Effector CD4-positive, alpha-beta T cell (primary cell): Measurements from ENCODE around the gene IL36G. TPM values are rescaled to one million over a fixed set of nuclear protein-coding genes. Genes with fewer than 3 reads are reported as not detected.
A peak's percentile ranks its signal among the peaks of the same experiment; 100 is the strongest.
"Not testable (repeated sequence)": the region's sequence is repeated elsewhere in the genome, so short reads cannot be mapped to it uniquely, and the experiment has no call there.

Experiments
- DNase-seq: peaks from one replicate; pipeline ENCODE4 v3.0.0-alpha.2; 2020
- total RNA-seq: gene quantifications from one replicate; lab custom pipeline; 2026; lab: John Stamatoyannopoulos, UW

The IL36G gene
- not detected for total RNA-seq

- DNase-seq: no peak
These were observed at the start of gene IL36G for GRCh38 chr2:112977559-112978056. IL36G (plus strand) TSS chr2:112978006; CDS start chr2:112978639, 633 bp downstream.

- DNase-seq: no peak
These were observed 44.5 kb upstream of the IL36G start for GRCh38 chr2:112933261-112933660.

DNA sequence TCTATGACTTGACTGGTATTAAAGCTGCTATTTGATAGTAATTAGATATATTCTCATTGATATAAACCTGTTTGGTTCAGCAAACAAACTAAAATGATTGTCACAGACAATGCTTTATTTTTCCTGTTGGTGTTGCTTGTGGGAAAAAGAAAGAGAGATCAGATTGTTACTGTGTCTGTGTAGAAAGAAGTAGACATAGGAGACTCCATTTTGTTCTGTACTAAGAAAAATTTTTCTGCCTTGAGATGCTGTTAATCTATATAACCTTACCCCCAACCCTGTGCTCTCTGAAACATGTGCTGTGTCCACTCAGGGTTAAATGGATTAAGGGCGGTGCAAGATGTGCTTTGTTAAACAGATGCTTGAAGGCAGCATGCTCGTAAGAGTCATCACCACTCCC, 43.7 kb upstream of the IL36G start:
- DNase-seq: not testable (repeated sequence)

- DNase-seq: no peak
These were observed 40.9 kb upstream of the IL36G start for GRCh38 chr2:112936927-112937232.

- no peak for DNase-seq
These were observed 38.9 kb upstream of the IL36G start for GRCh38 chr2:112938904-112939303.

DNA sequence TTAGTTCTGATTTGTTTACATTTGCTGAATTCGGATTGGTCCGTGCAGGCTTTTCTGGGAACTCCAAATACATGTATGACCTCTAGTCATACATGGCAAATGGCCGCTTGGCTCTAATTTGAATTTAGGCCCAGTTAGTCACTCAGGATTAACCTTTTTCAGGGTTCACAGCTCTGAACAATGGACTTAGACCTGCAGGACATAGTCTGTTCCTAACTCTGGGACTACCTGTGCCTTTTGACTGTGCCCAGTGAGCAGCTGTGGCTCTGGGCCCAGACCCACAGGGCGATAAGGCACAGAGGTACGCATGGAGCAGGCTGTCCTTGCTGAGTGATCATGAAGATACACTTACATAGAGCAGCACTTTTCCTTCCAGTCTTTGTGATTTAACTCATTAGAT, 38.4 kb upstream of the IL36G start:
- no peak for DNase-seq

- no peak for DNase-seq
These were observed 36.8 kb upstream of the IL36G start for GRCh38 chr2:112940859-112941625.

GRCh38 chr2:112941753-112942653, 35.8 kb upstream of the IL36G start:
- DNase-seq: peak; percentile 34

DNA sequence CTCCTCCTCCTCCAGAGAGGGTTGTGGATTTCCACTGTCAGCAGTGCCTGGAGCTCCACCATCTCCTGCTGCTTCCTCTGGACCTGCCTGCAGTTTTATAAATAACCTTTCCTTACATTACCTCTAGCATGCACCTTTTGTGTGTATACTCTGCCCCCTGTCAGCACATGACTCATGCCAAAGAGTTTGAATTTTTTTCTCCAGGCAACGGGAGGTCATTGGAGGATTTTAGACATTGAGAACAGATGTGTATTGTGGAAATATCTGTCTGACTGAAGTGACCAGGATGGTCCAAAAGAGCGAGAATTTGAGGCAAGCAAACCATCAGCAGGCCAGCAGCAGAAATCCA, 35.2 kb upstream of the IL36G start:
- no peak for DNase-seq

- DNase-seq: no peak
These were observed 32.8 kb upstream of the IL36G start for GRCh38 chr2:112944971-112945370.

DNA sequence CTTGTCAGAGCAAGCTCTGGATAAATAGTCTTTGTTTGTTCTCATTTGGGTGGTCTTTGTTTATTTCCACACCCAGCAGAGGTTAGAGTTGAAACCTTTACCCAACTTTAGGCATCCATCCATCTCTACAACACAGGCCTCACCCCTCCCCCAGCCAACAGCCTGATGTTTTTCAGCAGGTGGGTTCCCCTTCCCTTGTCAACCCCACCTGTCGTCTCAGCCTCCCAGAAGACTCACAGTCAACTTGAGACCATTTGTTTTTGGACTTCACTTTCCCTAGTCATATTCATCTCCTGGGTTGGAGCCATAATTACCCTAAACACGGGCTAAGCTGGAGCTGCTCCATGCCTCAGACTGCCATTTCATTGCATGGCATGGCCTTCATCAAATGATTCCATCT, 31.7 kb upstream of the IL36G start:
- no peak for DNase-seq

GRCh38 chr2:112947374-112947773, 30.4 kb upstream of the IL36G start:
- no peak for DNase-seq

DNA sequence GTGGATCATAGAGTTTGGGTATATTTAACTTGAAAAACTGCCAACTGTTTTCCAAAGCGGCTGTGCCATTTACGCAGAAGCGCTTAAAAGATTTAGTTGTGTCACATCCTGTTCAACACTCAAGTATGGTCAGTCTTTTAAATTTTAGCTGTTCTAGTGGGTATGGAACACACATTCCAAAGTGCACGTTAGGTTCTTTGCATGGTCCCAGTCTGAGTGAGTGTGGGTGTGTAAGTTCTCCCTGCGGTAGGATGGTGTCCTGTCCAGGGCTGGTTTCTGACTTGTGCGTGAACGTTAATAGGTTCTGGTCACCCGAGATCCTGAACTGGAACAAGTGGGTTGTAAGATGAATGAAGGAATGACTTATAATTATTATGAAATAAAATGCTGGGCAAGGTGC, 28.4 kb upstream of the IL36G start:
- DNase-seq: no peak

DNA sequence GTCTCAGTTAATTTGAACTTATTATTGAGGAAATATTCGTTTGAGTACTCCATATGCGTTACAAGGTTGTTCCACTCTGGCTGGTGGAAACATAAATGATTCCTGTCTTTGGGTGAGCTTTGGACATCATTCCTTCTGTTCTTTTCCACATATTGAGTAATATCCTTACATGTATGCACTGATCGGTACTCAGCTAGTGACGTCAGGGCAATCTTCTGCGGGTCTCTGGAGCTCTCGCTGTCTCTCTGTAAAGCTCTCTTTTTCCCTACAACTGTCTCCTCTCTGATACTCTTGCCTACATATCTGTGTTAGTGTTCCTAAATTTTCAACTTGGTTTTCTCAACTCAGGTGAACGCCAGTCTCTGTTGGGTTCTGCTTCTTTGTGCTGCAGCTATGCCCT, 23.4 kb upstream of the IL36G start:
- no peak for DNase-seq

- no peak for DNase-seq
These were observed 20.3 kb upstream of the IL36G start for GRCh38 chr2:112957511-112957910.

GRCh38 chr2:112958428-112959108, 19.2 kb upstream of the IL36G start:
- DNase-seq: peak; percentile 12

GRCh38 chr2:112959109-112959812, 18.5 kb upstream of the IL36G start:
- DNase-seq: no peak

DNA sequence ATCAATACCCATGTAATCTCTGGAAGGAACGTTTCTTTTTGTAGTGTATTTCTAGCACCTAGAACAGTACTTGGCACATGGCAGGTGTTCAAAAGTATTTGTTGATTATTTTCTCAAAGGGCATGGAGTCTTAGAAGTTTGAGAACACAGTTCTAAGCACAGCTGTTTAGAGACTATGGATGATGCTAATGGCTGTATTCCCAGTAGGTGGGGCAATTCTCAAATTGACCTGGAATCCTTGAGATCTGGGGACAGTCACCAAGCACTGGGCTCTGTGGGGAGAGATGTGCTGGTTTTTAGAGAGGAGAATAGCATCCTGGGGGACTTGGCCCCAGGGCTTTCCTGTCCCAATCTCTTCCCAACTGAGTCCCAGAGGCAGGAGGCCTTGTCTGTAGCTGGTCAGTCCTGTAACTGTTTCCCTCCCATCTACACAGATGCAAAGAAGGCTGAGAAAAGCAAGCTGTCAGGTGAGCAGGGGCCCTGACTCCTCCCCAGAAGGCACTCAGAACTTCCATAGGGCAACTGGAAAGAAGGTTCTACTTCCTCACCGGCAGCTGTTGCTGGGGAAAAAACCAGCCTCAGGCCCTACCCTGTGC, 17.5 kb upstream of the IL36G start:
- DNase-seq: no peak

- no peak for DNase-seq
These were observed 15.3 kb upstream of the IL36G start for GRCh38 chr2:112962308-112963175.

GRCh38 chr2:112967023-112967422, 10.8 kb upstream of the IL36G start:
- DNase-seq: no peak

DNA sequence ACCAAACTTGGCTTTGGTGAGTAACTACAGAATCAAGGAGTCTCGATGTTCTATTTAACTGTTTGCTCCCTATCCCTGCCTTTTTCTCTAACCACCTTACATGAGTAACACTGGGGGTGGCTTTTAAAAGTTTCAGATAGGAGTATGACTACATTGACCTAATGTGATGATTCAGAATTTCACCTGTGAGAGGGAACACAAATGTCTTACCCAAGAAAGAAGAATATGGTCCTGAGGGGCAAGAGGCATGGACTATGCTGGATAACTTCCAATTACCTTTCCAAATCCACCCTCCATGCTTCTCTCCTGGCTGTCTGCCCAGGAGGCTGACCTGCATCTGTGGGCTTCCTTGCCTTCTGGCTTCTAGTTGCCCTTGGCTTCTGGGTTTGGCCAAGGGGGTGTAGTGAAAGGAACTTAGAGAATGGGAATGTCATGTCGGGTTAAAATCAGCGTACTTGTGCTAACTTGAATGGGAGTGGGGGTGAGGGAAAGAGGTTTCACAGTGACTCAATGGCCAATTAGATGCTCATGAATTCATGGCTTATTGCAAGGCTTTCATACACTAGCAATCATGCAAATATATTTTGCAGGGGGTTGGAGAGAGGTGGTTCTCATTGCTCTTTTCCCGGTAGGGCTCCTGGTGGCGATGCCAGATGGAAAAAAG, 5.3 kb upstream of the IL36G start:
- DNase-seq: no peak
